ENCODE data around the gene GPC6.

The GPC6 gene

DNA sequence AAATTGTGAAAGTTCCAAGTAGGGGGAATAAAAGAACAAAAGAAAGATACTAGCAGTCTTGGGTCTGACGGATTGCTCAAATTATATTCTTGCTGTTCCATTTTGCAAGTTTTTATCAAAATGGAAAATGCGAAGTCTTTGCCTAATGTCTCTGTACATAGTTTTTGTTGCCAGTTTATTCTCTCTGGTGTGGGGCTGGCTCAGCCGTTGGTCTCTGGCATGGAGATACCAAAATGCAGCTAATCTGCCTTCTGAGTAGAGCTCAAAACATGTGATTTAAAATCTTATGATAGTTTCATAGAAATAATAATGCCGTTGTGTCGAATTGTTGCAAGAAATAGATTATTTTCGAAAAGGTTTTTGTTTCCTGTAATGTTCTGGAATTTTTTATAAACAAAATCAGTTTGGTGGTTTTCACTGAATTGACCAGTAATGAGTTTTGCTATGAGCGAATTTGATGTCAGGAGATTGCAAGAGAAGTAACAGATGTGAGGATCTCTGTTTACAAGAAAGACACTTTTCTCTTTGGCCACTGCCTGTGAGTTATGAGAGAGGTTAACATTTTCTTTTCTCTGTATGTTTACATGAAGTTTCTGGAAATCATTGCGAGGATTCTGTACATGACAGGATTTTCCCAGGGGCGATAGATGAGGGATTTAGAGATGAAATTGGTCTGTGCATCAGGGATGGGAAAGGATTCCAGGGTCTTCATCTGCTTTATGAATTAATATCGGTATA, 1105.9 kb downstream of the GPC6 start:
- CTCF ChIA-PET: no interaction called here
- POLR2A ChIA-PET: no interaction called here
- peaks cover 5 to 6% (median 6%) of the 10 kb centered on the region in 4 experiments for H3K4me1 ChIP-seq (ENCODE audit: control extremely low read depth in 1 of 4, control insufficient read depth in 4 of 4, insufficient read depth in 4 of 4, low read length in 3 of 4)
- H3K36me3 ChIP-seq (ENCODE audit: control insufficient read depth in 4 of 4, insufficient read depth in 4 of 4, low read length in 3 of 4): no peaks in the 10 kb centered on the region
- no peak for DNase-seq
- H3K27ac ChIP-seq (ENCODE audit: insufficient read depth in 1 of 2, low read depth in 1 of 2, low read length in 2 of 2, poor library complexity in 1 of 2, severe bottlenecking in 2 of 2): no peak overlapping the region
- WGBS (ENCODE audit: insufficient coverage): 96% methylated on average over 4 of the region's 10 CpGs
- H3K4me3 ChIP-seq (ENCODE audit: control insufficient read depth in 1 of 7, extremely low read depth in 1 of 7, insufficient read depth in 4 of 7, low read depth in 2 of 7, low read length in 6 of 7): no peak overlapping the region
- H3K27me3 ChIP-seq (replicated peaks in 2 of 5; ENCODE audit: control insufficient read depth in 4 of 5, insufficient read depth in 5 of 5, low read length in 4 of 5): no peaks in the 10 kb centered on the region
- H3K9me3 ChIP-seq (ENCODE audit: control extremely low read depth in 1 of 5, control insufficient read depth in 4 of 5, insufficient read depth in 2 of 5, low read depth in 1 of 5, low read length in 4 of 5): no peaks in the 10 kb centered on the region

GRCh38 chr13:94333131-94333820, 1106.7 kb downstream of the GPC6 start:
- 94% methylated on average over 2 of the region's 4 CpGs for WGBS (ENCODE audit: insufficient coverage)

DNA sequence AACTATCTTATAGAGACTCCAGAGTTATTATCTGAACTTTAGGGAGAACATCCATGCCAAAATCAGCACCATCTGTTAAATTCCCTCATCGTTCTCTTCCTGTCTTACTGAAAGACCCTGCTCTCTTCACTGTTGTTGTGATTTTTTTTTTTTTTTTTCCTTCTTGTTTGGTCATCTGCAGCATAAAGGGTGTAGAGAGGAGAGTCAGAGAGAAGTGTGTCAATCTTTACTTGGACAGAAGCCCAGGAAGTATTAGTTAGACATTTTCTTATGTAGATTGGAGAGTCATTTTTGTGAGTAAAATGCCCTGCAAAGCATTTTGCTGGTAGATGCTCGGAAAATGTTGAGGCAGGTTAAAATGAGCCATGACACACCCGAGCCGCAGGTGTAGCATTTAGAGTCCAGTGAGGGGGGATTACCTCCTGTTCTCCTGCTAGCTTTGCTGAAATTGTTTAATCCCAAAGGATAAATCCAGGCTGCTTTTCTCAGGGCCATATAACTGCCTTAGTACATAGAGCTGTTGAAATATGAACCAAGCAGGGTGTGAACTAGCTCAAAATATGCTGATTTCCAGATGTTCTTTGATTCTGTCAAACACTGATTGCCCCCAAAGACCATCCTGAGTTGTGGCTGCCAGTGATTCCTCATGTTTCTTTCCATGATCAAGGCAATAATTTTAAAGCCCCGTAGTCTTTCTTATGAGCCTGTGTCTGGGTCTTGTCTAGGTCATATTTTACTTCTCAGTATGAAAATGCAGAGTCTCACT, 1109.3 kb downstream of the GPC6 start:
- DNase-seq: no peak
- 100% methylated on average over 4 of the region's 5 CpGs for WGBS (ENCODE audit: insufficient coverage)
- ChIA-PET CTCF (no interaction called here), POLR2A (no interaction called here)
- Histone ChIP-seq H3K36me3 (ENCODE audit: control insufficient read depth in 4 of 4, insufficient read depth in 4 of 4, low read length in 3 of 4) (no peaks in the 10 kb centered on the region), H3K27me3 (replicated peaks in 2 of 5; ENCODE audit: control insufficient read depth in 4 of 5, insufficient read depth in 5 of 5, low read length in 4 of 5) (no peaks in the 10 kb centered on the region), H3K27ac (ENCODE audit: insufficient read depth in 1 of 2, low read depth in 1 of 2, low read length in 2 of 2, poor library complexity in 1 of 2, severe bottlenecking in 2 of 2) (no peak overlapping the region), H3K4me1 (ENCODE audit: control extremely low read depth in 1 of 4, control insufficient read depth in 4 of 4, insufficient read depth in 4 of 4, low read length in 3 of 4) (no peaks in the 10 kb centered on the region), H3K4me3 (ENCODE audit: control insufficient read depth in 1 of 7, extremely low read depth in 1 of 7, insufficient read depth in 4 of 7, low read depth in 2 of 7, low read length in 6 of 7) (no peak overlapping the region), H3K9me3 (ENCODE audit: control extremely low read depth in 1 of 5, control insufficient read depth in 4 of 5, insufficient read depth in 2 of 5, low read depth in 1 of 5, low read length in 4 of 5) (no peaks in the 10 kb centered on the region)

More at GRCh38 chr13:94333131-94333820, 1106.7 kb downstream of the GPC6 start:
- Histone ChIP-seq H3K36me3 (ENCODE audit: control insufficient read depth in 4 of 4, insufficient read depth in 4 of 4, low read length in 3 of 4) (no peaks in the 10 kb centered on the region), H3K4me1 (ENCODE audit: control extremely low read depth in 1 of 4, control insufficient read depth in 4 of 4, insufficient read depth in 4 of 4, low read length in 3 of 4) (no peaks in the 10 kb centered on the region), H3K4me3 (ENCODE audit: control insufficient read depth in 1 of 7, extremely low read depth in 1 of 7, insufficient read depth in 4 of 7, low read depth in 2 of 7, low read length in 6 of 7) (no peak overlapping the region), H3K27me3 (replicated peaks in 2 of 5; ENCODE audit: control insufficient read depth in 4 of 5, insufficient read depth in 5 of 5, low read length in 4 of 5) (no peaks in the 10 kb centered on the region), H3K9me3 (ENCODE audit: control extremely low read depth in 1 of 5, control insufficient read depth in 4 of 5, insufficient read depth in 2 of 5, low read depth in 1 of 5, low read length in 4 of 5) (no peaks in the 10 kb centered on the region), H3K27ac (ENCODE audit: insufficient read depth in 1 of 2, low read depth in 1 of 2, low read length in 2 of 2, poor library complexity in 1 of 2, severe bottlenecking in 2 of 2) (no peak overlapping the region)
- ChIA-PET POLR2A (no interaction called here), CTCF (no interaction called here)
- no peak for DNase-seq

- H3K9me3 ChIP-seq (ENCODE audit: control extremely low read depth in 1 of 5, control insufficient read depth in 4 of 5, insufficient read depth in 2 of 5, low read depth in 1 of 5, low read length in 4 of 5): no peaks in the 10 kb centered on the region
- H3K27me3 ChIP-seq (replicated peaks in 2 of 5; ENCODE audit: control insufficient read depth in 4 of 5, insufficient read depth in 5 of 5, low read length in 4 of 5): peaks cover 0 to 3% (median 0%) of the 10 kb centered on the region in 5 experiments
- H3K4me3 ChIP-seq (ENCODE audit: control insufficient read depth in 1 of 7, extremely low read depth in 1 of 7, insufficient read depth in 4 of 7, low read depth in 2 of 7, low read length in 6 of 7): no peak overlapping the region
- no peaks in the 10 kb centered on the region for H3K36me3 ChIP-seq (ENCODE audit: control insufficient read depth in 4 of 4, insufficient read depth in 4 of 4, low read length in 3 of 4)
- H3K4me1 ChIP-seq (ENCODE audit: control extremely low read depth in 1 of 4, control insufficient read depth in 4 of 4, insufficient read depth in 4 of 4, low read length in 3 of 4): no peaks in the 10 kb centered on the region
- no peak overlapping the region for H3K27ac ChIP-seq (ENCODE audit: insufficient read depth in 1 of 2, low read depth in 1 of 2, low read length in 2 of 2, poor library complexity in 1 of 2, severe bottlenecking in 2 of 2)
- DNase-seq: no peak
- WGBS (ENCODE audit: insufficient coverage): 95% methylated on average over 8 of the region's 11 CpGs
- ChIA-PET POLR2A (no interaction called here), CTCF (interaction anchor here (0.8 kb wide), 1 partner anchor 32 kb away, joined by 3 read pairs; no protein-coding TSS in a partner anchor)
Observed at GRCh38 chr13:94339116-94339687, 1112.6 kb downstream of the GPC6 start.

DNA sequence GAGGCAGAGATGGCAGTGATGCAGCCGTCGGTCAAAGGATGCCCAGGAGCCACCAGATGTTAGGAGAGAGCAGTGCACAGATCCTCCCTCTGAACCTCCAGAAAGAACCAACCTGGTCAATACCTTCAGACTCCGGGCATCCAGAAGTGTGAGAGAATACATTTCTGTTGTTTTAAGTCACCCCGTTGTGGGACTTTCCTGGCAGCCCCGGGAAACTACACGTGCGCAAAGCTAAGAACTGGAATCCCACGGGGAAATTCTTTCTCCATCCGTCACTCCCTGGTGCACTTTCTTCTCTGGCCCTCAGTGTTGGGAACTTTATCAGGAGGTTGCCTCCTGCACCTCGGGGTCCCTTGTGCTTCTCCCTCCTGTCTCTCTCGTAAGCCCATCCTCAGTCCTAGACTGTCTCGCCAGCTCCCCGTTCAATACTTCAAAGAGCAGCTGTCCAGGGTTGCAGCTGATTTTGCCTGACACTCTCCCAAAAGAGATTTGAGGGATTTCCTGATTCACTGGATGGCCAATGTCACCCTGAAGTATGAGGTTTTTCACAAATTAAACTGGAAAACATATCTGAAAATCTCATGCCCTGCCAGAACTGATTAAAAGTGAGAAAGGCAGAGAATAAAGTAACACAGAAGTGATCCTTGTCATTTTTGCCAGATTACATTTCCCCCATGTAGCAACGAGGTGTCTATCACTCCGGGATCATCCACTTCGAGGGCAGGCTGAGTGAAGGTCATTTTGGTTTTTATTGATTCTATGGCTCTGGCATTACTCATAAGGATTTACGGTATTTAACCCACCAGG, 1116.0 kb downstream of the GPC6 start:
- H3K9me3 ChIP-seq (ENCODE audit: control extremely low read depth in 1 of 5, control insufficient read depth in 4 of 5, insufficient read depth in 2 of 5, low read depth in 1 of 5, low read length in 4 of 5): no peaks in the 10 kb centered on the region
- H3K4me3 ChIP-seq (ENCODE audit: control insufficient read depth in 1 of 7, extremely low read depth in 1 of 7, insufficient read depth in 4 of 7, low read depth in 2 of 7, low read length in 6 of 7): no peak overlapping the region
- DNase-seq: no peak
- 97% methylated on average over 14 of the region's 17 CpGs for WGBS (ENCODE audit: insufficient coverage)
- ChIA-PET CTCF (no interaction called here), POLR2A (no interaction called here)
- H3K36me3 ChIP-seq (ENCODE audit: control insufficient read depth in 4 of 4, insufficient read depth in 4 of 4, low read length in 3 of 4): no peaks in the 10 kb centered on the region
- H3K4me1 ChIP-seq (ENCODE audit: control extremely low read depth in 1 of 4, control insufficient read depth in 4 of 4, insufficient read depth in 4 of 4, low read length in 3 of 4): no peaks in the 10 kb centered on the region
- H3K27me3 ChIP-seq (replicated peaks in 2 of 5; ENCODE audit: control insufficient read depth in 4 of 5, insufficient read depth in 5 of 5, low read length in 4 of 5): peaks cover 0 to 3% (median 0%) of the 10 kb centered on the region in 5 experiments
- H3K27ac ChIP-seq (ENCODE audit: insufficient read depth in 1 of 2, low read depth in 1 of 2, low read length in 2 of 2, poor library complexity in 1 of 2, severe bottlenecking in 2 of 2): no peak overlapping the region

GRCh38 chr13:94343243-94343585, 1116.6 kb downstream of the GPC6 start:
- no peak overlapping the region for H3K27ac ChIP-seq (ENCODE audit: insufficient read depth in 1 of 2, low read depth in 1 of 2, low read length in 2 of 2, poor library complexity in 1 of 2, severe bottlenecking in 2 of 2)
- peaks cover 0 to 3% (median 0%) of the 10 kb centered on the region in 5 experiments for H3K27me3 ChIP-seq (replicated peaks in 2 of 5; ENCODE audit: control insufficient read depth in 4 of 5, insufficient read depth in 5 of 5, low read length in 4 of 5)
- no peak for DNase-seq
- WGBS (ENCODE audit: insufficient coverage): 93% methylated on average over 7 of the region's 7 CpGs
- H3K9me3 ChIP-seq (ENCODE audit: control extremely low read depth in 1 of 5, control insufficient read depth in 4 of 5, insufficient read depth in 2 of 5, low read depth in 1 of 5, low read length in 4 of 5): no peaks in the 10 kb centered on the region
- H3K4me3 ChIP-seq (ENCODE audit: control insufficient read depth in 1 of 7, extremely low read depth in 1 of 7, insufficient read depth in 4 of 7, low read depth in 2 of 7, low read length in 6 of 7): no peak overlapping the region
- ChIA-PET CTCF (no interaction called here), POLR2A (no interaction called here)
- H3K4me1 ChIP-seq (ENCODE audit: control extremely low read depth in 1 of 4, control insufficient read depth in 4 of 4, insufficient read depth in 4 of 4, low read length in 3 of 4): no peaks in the 10 kb centered on the region
- H3K36me3 ChIP-seq (ENCODE audit: control insufficient read depth in 4 of 4, insufficient read depth in 4 of 4, low read length in 3 of 4): no peaks in the 10 kb centered on the region

Data from common myeloid progenitor, CD34-positive (primary cell).